ENCODE results near the gene ACTL10.
A peak's percentile ranks its signal among the peaks of the same experiment; 100 is the strongest.

ACTL10 gene

DNA sequence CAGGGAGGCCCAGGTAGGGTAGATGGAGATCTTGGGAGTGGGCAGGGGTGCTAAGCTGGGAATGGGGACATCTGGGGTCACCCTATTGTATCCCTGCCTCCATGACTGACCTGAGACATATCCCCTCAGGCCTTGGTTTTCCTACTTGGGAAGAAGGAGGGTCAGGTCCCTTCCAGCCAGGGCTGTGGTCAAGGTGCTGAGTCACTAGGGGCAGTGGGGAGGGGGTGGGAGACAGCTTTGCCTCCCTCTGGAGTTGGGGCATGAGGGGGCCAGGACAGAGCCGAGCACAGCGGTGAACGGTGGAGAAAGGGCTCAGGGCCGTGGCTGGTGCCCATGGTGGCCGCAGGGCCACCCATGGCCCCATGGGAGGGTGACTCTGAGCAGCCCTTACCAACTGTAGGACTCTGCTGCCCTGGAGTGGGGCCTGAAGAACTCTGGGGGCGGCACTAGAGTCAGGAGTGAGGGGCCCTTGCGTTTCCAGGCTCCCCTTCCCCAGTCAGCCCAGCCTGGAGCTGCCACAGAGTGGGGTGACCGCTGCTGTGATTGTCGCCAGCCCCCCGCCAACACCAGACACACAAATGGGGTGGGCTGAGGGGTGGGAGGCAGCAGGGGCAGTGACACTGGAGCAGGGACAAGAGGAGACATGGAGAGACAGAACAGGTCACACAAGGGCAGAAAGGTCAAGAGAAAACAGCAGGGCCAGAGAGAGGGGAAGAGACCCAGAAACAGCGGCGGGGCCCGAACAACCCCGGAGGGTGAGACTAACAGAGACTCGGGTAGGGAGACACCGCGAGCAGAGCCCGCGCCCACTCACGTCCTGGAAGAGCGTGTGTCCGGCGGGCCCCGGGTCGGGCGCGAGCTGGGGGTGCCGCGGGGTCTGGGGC, 6.9 kb downstream of the ACTL10 start:
- Histone ChIP-seq H3K4me2 (ENCODE audit: low read length) (peak overlapping the region; percentile 71), H3K9me3 (ENCODE audit: control insufficient read depth, low read length) (no peaks in the 10 kb centered on the region), H3K36me3 (ENCODE audit: control insufficient read depth, insufficient read depth, low read length) (no peaks in the 10 kb centered on the region), H3K4me3 (ENCODE audit: low read depth, low read length) (peak overlapping the region; percentile 74), H3K79me2 (no peaks in the 10 kb centered on the region), H3K4me1 (peaks cover 10% of the 10 kb centered on the region), H3K27ac (peak overlapping the region; percentile 47), H3K27me3 (ENCODE audit: control insufficient read depth, insufficient read depth, low read length) (no peaks in the 10 kb centered on the region), H3K9ac (peak overlapping the region; percentile 29), H2AFZ (peak overlapping the region; percentile 83)
- TF ChIP-seq, protein P1, sequence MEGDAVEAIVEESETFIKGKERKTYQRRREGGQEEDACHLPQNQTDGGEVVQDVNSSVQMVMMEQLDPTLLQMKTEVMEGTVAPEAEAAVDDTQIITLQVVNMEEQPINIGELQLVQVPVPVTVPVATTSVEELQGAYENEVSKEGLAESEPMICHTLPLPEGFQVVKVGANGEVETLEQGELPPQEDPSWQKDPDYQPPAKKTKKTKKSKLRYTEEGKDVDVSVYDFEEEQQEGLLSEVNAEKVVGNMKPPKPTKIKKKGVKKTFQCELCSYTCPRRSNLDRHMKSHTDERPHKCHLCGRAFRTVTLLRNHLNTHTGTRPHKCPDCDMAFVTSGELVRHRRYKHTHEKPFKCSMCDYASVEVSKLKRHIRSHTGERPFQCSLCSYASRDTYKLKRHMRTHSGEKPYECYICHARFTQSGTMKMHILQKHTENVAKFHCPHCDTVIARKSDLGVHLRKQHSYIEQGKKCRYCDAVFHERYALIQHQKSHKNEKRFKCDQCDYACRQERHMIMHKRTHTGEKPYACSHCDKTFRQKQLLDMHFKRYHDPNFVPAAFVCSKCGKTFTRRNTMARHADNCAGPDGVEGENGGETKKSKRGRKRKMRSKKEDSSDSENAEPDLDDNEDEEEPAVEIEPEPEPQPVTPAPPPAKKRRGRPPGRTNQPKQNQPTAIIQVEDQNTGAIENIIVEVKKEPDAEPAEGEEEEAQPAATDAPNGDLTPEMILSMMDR (IDR thresholded peaks at IDR 0.05) = no peak

DNA sequence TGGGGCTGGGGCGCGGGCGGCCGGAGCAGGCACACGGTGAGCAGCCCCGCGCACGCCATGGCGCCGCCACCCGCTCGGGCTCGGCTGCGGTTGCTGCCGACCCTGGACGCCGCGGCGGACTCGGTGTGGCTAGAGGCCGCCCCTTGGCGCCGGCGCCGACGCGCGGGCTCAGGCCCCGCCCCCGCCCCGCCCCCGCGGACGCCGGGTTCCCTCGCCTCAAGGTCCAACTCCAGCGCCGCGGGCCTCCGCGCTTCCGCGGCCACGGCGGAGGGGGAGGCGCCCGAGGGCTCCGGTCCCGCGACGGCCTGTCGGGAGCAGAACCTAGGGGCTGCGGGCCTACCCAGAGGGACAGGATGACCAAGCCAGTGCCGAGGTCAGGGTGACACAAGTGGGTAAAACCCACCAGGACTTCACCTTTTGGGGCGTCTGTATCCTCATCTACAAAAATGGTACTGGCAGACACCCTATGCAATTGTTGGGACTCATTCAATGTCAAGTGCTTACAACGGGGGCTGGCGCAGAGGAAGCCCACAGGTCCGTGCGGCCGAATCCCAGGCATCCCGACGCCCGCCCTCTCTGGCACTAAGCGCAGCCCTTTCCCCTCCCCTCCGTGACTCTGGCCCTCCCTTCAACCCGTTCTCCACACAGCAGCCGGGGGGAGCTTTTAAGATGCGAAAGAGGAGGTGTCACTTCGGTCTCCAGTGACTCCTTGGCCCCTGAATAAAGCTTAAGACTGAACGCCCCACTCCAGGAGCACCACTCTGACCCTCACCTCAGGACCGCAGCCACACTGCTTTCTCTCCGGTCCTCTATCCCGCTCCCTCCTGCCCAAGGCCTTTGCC, 7.8 kb downstream of the ACTL10 start, which contains the start of gene NECAB3:
Gene NECAB3 (minus strand): TSS at position 135 of the 842 bp plus-strand sequence. CDS start 76 bp downstream, at position 59.
- H3K4me1 ChIP-seq = peaks cover 10% of the 10 kb centered on the region
- peak within 1 kb of the TSS; percentile 83 for H2AFZ ChIP-seq
- H3K9ac ChIP-seq = peak within 1 kb of the TSS; percentile 29
- no peaks in the 10 kb centered on the region for H3K27me3 ChIP-seq (ENCODE audit: control insufficient read depth, insufficient read depth, low read length)
- H3K27ac ChIP-seq = peak within 1 kb of the TSS; percentile 47
- no peaks in the 10 kb centered on the region for H3K79me2 ChIP-seq
- peak within 1 kb of the TSS; percentile 74 for H3K4me3 ChIP-seq (ENCODE audit: low read depth, low read length)
- H3K4me2 ChIP-seq (ENCODE audit: low read length) = peak within 1 kb of the TSS; percentile 74
- TF ChIP-seq, protein P1 (IDR thresholded peaks at IDR 0.05) = no peak
- no peaks in the 10 kb centered on the region for H3K9me3 ChIP-seq (ENCODE audit: control insufficient read depth, low read length)
- H3K36me3 ChIP-seq (ENCODE audit: control insufficient read depth, insufficient read depth, low read length) = no peaks in the 10 kb centered on the region

DNA sequence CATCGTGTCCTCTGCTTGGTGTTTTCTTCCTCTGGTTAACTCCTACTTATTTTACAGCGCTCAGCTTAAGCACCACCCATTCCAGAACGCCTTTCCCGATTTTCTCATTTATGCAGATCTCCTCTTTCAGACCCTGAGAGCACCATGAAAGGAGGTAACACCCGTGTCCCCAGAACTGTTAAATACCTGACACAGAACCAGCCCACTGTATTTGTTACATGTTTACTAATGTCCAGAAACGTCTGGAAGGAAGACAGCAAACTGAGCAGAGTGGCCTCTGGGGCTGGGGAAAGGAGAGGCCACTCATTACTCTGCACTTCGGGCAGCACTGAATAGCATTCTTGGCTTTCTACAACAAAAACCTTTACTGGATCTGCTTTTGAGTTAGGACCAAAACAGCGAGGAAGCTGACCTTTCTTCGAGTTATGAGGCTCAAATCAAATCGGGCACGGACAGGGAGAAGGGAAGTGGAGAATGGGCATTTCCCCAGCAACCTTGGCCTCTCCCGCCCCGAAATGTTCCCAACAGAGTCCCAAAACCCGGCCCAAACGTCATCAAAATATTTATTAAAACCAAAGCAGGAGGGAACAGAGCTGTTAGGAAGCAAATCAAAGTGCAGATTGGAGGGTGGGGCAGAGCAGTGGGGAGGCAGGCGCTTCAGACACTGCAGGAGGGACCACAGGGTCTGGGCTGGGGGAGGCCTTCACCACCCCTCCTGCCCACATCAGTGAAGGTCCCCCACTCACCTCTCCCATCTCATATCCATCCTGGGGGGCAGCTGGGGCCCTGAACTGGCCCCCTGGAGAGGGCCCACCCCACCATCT, 8.6 kb downstream of the ACTL10 start:
- no peaks in the 10 kb centered on the region for H3K27me3 ChIP-seq (ENCODE audit: control insufficient read depth, insufficient read depth, low read length)
- H3K79me2 ChIP-seq = no peaks in the 10 kb centered on the region
- H3K4me2 ChIP-seq (ENCODE audit: low read length) = no peak overlapping the region
- H3K36me3 ChIP-seq (ENCODE audit: control insufficient read depth, insufficient read depth, low read length) = no peaks in the 10 kb centered on the region
- TF ChIP-seq, protein P1 (IDR thresholded peaks at IDR 0.05) = no peak
- no peaks in the 10 kb centered on the region for H3K9me3 ChIP-seq (ENCODE audit: control insufficient read depth, low read length)
- peaks cover 10% of the 10 kb centered on the region for H3K4me1 ChIP-seq
- H3K27ac ChIP-seq = peak overlapping the region; percentile 2
- no peak overlapping the region for H3K9ac ChIP-seq
- peak overlapping the region; percentile 83 for H2AFZ ChIP-seq
- H3K4me3 ChIP-seq (ENCODE audit: low read depth, low read length) = no peak overlapping the region

DNA sequence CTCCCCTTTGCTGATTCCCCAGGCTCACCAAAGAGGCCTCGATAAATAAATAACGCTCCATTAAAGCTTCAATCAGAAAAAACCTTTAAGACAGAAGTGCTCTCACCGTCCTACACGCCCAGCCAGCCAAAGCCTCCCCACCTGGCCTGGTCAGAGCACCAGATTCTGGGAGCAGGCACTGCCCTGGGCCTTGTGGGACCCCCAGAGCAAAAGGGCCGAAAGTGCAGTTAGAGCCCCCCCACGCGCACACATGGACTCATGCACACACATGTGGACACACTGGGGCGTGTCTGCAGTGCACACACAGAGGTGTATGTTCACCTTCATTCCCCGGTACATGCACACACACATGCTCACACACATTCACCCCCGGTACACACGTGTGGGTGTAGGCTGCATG, 9.4 kb downstream of the ACTL10 start:
- no peaks in the 10 kb centered on the region for H3K9me3 ChIP-seq (ENCODE audit: control insufficient read depth, low read length)
- TF ChIP-seq, protein P1 (IDR thresholded peaks at IDR 0.05) = no peak
- peaks cover 10% of the 10 kb centered on the region for H3K4me1 ChIP-seq
- no peaks in the 10 kb centered on the region for H3K36me3 ChIP-seq (ENCODE audit: control insufficient read depth, insufficient read depth, low read length)
- no peak overlapping the region for H3K4me2 ChIP-seq (ENCODE audit: low read length)
- no peaks in the 10 kb centered on the region for H3K79me2 ChIP-seq
- no peak overlapping the region for H3K27ac ChIP-seq
- H3K27me3 ChIP-seq (ENCODE audit: control insufficient read depth, insufficient read depth, low read length) = no peaks in the 10 kb centered on the region
- no peak overlapping the region for H3K9ac ChIP-seq
- H2AFZ ChIP-seq = no peak overlapping the region
- H3K4me3 ChIP-seq (ENCODE audit: low read depth, low read length) = no peak overlapping the region
